ENCODE data around the gene THSD7B. TPM values are rescaled to one million over a fixed set of nuclear protein-coding genes. Genes with fewer than 3 reads are reported as not detected.

Gene THSD7B
- total and polyA plus RNA-seq, 2 of the 8 experiments (the other 6 are each of a cell fraction or from before 2014, with no cell fraction given) = 0.60 to 2.9 TPM

DNA sequence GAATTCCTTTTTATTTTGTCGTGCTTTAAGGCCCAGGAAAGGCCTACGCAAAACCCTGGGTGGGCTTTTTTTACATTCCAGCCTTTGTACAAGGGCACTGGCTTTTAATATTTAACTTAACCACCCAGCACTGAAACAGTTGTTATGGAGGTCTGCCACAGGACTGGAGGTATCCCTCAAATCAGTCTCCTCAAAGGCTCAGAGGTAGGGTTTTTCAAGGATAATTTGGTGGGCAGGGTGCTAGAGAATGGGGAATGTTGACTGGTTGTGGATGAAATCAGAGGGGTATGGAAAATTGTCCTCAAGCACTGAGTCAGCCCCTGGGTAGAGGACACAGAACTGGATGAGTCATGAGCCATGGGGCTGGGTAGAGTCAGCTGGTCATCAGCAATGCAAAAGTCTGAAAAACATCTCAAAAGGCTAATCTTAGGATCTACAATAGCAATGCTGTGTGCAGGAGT, 443.1 kb downstream of the THSD7B start:
- no peaks in the 10 kb centered on the region for H3K79me1 ChIP-seq (ENCODE audit: low read depth, low read length)
- no peak overlapping the region for H3K14ac ChIP-seq (ENCODE audit: insufficient read length)
- POLR2A ChIA-PET (ENCODE audit: partially characterized antibody) = no interaction called here
- H3K4ac ChIP-seq (replicated peaks; ENCODE audit: insufficient read length, low read depth, low read length) = no peak overlapping the region
- H4K91ac ChIP-seq (replicated peaks; ENCODE audit: insufficient read length, low read length) = no peak overlapping the region
- no peaks in the 10 kb centered on the region for H4K20me1 ChIP-seq (replicated peaks in 1 of 2; ENCODE audit: control insufficient read depth in 1 of 2, insufficient read depth in 2 of 2, low read length in 2 of 2)
- H2BK15ac ChIP-seq (ENCODE audit: low read length) = no peak overlapping the region
- H3K27ac ChIP-seq (ENCODE audit: low read depth, low read length) = no peak overlapping the region
- DNase-seq (ENCODE audit: low read depth in 1 of 2, low spot score in 2 of 2) (no peak), FAIRE-seq (no peak)
- H2BK5ac ChIP-seq (ENCODE audit: low read depth, low read length) = no peak overlapping the region
- H3K4me2 ChIP-seq (ENCODE audit: insufficient read depth in 1 of 2, low read depth in 2 of 2, low read length in 2 of 2) = no peak overlapping the region
- no peaks in the 10 kb centered on the region for H3K9me3 ChIP-seq (ENCODE audit: insufficient read depth in 2 of 2, low read depth in 1 of 2, low read length in 1 of 2)
- WGBS, 2 experiments (ENCODE audit: extremely low coverage in 1 of 2, insufficient coverage in 1 of 2, insufficient read length in 1 of 2, insufficient replicate concordance in 2 of 2, low coverage in 1 of 2, low lambda C conversion rate in 2 of 2, missing lambda C conversion rate in 1 of 2) = 100% methylated on average over 2 of the region's 2 CpGs; no CpG with 5 or more reads in 1 of the 2 experiments
- H3K4me1 ChIP-seq (replicated peaks in 1 of 4; ENCODE audit: control insufficient read depth in 3 of 4, insufficient read depth in 4 of 4, low read length in 3 of 4) = peaks cover 0 to 3% (median 1%) of the 10 kb centered on the region in 4 experiments; a peak in 1 of 7 replicates
- no peak overlapping the region for H2BK12ac ChIP-seq (ENCODE audit: low read depth, low read length)
- H3K23me2 ChIP-seq (ENCODE audit: low read depth, low read length) = no peaks in the 10 kb centered on the region
- H4K5ac ChIP-seq (ENCODE audit: insufficient read length, low read depth, low read length) = no peak overlapping the region
- H2AK5ac ChIP-seq (ENCODE audit: low read depth, low read length) = no peak overlapping the region
- no peak overlapping the region for H3K56ac ChIP-seq (replicated peaks; ENCODE audit: insufficient read length, low read depth, low read length)
- no peak overlapping the region for H3K4me3 ChIP-seq (ENCODE audit: extremely low read depth in 1 of 4, insufficient read depth in 2 of 4, low read depth in 3 of 4, low read length in 4 of 4)
- TF ChIP-seq SP1 (IDR thresholded peaks at IDR 0.05; ENCODE audit: low read depth, low read length) (no peak), HDAC2 (IDR thresholded peaks at IDR 0.05; ENCODE audit: borderline replicate concordance in 1 of 2, low read depth in 2 of 2, low read length in 2 of 2) (no peak), CBX8 (IDR thresholded peaks at IDR 0.05; ENCODE audit: borderline replicate concordance, low read depth, low read length) (no peak), SIRT6 (IDR thresholded peaks at IDR 0.05; ENCODE audit: low read length) (no peak)
- H3K23ac ChIP-seq (ENCODE audit: insufficient read length) = no peak overlapping the region
- H2BK20ac ChIP-seq (ENCODE audit: low read length) = no peak overlapping the region
- H2AFZ ChIP-seq (ENCODE audit: low read length) = no peak overlapping the region
- no peak overlapping the region for H4K8ac ChIP-seq (ENCODE audit: extremely low read depth, insufficient read depth, low read length)
- H3K9ac ChIP-seq (replicated peaks in 1 of 4; ENCODE audit: extremely low read depth in 1 of 4, low read depth in 3 of 4, low read length in 3 of 4) = no peak overlapping the region
- no peak overlapping the region for H2BK120ac ChIP-seq (replicated peaks; ENCODE audit: low read depth, low read length)
- no peak overlapping the region for H3K18ac ChIP-seq (ENCODE audit: extremely low read depth, low read length)
- H3K79me2 ChIP-seq (ENCODE audit: control insufficient read depth in 1 of 2, insufficient read depth in 2 of 2, low read length in 2 of 2) = no peaks in the 10 kb centered on the region
- H3K36me3 ChIP-seq (ENCODE audit: control insufficient read depth in 2 of 4, insufficient read depth in 4 of 4, low read length in 3 of 4) = no peaks in the 10 kb centered on the region
- CTCF ChIA-PET (ENCODE audit: partially characterized antibody) = interaction anchor here (1.6 kb wide), 1 partner anchor 17 kb away, joined by 3 read pairs; no protein-coding TSS in a partner anchor
- H3K27me3 ChIP-seq (replicated peaks in 1 of 4; ENCODE audit: control insufficient read depth in 3 of 4, extremely low read depth in 1 of 4, insufficient read depth in 3 of 4, low read length in 3 of 4) = no peaks in the 10 kb centered on the region
